ENCODE measurements around the gene CCT8.

GRCh38 chr21:29104239-29104708 is 30.8 kb upstream of the CCT8 start:
- no peak for TF ChIP-seq EZH2 (IDR thresholded peaks at IDR 0.05; ENCODE audit: insufficient read depth, poor library complexity, severe bottlenecking)
- TF ChIP-seq EZH2phosphoT487 (IDR thresholded peaks at IDR 0.05; ENCODE audit: insufficient read depth, low read depth): no peak
